Measurements from ENCODE around the gene TM4SF18. TPM values are rescaled to one million over a fixed set of nuclear protein-coding genes. Genes with fewer than 3 reads are reported as not detected.

TM4SF18 gene
- total RNA-seq, 1 donor from 2014 or later, result 0.76 TPM

DNA sequence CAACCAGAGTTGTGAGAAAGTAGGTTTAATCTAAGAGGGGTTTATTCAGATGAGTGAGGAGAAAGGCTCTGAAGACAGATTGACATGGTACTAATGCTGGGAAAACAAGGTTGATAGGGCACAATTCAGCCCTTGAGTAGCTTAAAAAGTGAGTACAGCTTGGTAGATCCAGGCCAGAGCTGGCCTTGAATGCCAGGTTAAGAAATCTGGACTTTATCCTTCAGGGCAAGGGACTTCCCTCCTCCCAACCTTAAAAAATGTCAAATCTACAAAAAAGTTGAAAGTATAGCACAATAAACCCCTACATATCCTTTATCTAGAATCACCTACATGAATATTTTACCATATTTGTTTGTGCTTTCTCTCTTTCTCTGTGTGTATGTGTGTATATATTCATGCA lies 7.9 kb downstream of the TM4SF18 start:
- no peak for ATAC-seq

DNA sequence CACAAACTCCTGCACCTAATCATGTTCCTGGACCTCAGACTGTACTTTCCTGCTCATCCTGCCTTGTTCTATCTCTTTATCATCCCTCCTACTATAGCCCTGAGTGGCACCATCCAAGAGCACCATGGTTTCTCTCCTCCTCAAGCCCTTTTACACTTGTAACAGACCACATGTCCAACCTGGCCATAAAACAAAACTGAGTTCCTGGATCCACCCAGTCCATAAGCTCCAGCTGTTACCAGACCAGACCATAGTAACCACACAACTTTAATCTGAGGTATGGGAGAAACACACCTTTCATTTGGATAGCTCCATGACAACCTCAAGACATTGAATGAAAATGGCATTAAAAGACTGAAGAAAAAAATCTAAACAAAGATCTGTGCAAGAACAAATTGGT lies 9.1 kb downstream of the TM4SF18 start:
- ATAC-seq, result no peak

DNA sequence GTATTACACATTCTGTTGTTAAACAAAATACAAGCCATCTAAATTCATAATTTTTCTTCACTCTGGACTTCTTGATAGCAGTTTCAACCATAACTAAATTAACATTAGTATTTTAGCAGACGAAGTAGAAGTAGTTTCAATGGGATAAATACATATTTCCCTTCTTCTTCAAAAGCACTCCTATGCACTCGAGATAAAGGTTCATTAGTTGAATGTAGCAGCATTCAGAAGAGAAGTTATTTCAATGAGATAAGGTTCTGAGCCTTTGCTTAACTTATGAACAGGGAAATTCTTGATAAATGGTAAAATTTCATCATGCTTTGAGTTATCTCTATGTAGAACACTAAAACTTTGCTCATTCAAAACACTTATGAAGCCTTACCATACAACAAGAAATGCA lies 11.8 kb downstream of the TM4SF18 start:
- ATAC-seq, result no peak

DNA sequence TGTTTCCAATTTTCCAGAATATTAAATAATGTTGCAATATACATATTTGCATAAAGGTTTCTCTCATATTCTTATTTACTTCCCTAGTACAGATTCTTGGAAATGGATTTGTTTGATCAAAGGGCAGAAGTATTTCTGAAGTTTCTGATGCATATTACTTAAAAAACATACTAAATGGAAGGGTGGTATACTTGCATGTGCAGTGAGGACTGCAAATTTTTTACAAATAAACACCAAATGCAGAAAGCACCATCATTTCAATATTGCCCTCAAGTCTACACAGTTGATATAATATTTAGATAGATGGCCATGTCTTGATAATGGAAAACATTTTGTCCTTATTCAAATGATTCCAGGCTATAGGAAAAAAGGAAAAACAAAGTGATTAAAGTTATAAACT lies 12.3 kb downstream of the TM4SF18 start:
- no peak for ATAC-seq

DNA sequence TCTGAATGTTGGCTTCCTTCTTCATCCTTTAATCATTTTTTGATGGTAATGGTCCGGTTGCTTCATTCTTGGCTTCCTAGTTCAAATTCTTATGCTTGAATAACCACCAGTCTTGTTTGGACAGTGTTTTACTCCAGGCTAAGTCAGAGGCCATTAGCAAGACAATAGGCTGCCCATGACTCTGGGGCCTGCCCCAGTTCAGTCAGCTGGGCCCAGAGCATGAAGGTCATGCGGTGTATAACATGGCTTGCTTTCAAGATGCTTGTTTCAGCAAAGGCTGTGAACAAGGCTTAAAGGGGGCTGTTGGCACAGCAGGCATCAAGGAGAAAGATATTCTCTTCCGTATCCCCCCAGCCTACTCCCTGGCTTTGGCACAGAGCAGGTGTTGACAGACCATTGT lies 13.7 kb downstream of the TM4SF18 start:
- ATAC-seq, result peak; percentile 68

DNA sequence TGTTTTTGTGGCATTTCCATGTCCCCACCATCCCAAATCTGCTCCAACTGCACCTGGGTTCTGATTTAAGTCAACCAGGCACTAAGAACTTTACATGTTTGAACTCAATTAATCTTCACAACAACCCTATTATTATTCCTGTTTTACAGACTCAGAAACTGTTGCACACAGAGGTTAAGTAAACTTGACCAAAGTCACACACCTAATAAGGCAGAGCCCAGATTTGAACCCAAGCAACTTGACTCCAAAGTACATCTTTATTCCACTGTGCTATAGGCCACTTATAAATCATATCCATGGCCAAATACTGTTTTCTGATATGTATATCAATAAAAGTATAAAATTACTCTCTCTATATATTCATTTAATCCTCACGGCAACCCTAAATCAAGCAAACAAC lies 16.4 kb downstream of the TM4SF18 start:
- ATAC-seq, result no peak

DNA sequence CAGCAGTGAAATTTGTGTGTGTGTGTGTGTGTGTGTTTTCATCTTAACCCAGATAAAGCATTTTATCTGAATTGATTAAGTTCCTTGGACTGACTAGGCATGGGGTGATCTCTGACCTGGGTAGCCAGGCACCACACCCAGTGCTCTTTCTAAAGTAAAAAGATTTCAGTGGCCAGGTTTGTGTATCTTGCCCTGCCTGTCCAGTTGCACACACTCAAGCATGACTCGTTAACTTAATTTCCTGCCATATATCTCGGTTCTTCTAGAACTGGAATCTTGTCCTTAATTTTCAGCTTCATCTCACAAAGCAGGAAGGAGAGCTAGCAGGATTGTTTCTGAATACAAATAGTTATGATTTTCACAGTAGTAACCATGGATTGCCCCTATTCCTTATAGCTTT lies 17.0 kb downstream of the TM4SF18 start:
- no peak for ATAC-seq

DNA sequence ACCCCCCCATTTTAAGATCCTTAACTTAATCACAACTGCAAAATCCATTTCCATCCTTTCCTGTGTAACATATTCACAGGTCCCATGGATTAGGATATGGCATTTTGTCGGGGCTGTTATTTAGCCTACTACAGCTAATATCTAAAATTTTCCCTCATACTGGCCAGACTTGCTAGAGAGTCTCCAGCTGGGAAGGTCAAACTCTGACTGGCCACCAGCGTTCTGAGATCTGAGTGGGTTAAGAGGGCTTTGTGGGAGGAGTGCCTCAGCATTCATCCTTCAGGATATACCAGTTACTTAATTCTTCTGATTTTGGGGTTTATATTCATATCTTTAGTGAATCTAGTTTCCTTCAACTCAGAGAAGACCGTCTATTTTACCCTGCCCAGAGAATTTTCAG lies 17.7 kb downstream of the TM4SF18 start:
- ATAC-seq, result no peak

DNA sequence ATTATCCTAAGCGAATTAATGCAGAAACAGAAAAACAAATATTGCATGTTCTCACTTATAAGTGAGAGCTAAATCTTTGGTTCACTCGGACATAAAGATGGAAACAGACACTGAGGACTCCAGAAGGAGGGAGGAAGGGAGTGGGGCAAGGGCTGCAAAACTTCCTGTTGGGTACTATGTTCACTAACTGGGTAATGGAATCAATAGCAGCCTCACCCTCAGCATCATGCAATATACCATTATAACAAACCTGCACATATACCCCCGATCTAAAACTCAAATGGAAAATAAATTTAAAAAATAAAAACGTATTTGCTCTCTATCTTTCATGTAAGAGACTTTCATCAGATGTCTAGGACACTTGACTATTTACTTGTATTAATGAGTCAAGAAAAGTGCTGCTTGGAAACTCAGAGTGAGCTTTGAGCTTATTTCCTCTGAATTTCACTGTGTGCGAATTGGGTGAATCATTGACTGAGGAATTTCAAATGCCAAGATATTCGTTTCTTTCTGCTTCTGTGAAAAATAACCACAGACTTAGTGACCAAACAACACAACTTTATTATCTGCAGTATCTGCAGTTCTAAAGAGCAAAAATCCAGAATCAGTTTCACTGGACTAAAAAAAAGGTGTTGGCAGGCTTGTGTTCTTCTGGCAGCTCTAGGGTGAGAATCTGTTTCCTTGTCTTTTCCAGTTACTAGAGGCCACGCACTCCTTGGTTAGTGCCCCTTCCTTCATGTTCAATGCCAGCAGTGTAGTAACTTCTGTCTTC lies 18.4 kb downstream of the TM4SF18 start:
- ATAC-seq, result no peak

DNA sequence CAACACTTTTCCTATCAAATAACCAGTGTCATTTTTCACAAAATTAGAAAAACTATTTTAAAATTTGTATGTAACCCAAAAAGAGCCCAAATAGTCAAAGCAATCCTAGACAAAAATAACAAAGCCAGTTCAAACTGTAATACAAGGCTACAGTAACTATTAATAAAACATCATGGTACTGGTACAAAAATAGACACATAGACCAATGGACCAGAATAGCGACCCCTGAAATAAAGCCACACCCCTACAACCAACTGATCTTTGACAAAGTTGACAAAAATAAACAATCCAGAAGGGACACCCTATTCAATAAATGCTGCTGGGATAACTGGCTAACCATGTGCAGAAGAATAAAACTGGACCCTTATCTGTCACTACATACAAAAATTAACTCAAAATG lies 19.9 kb downstream of the TM4SF18 start:
- no peak for ATAC-seq

DNA sequence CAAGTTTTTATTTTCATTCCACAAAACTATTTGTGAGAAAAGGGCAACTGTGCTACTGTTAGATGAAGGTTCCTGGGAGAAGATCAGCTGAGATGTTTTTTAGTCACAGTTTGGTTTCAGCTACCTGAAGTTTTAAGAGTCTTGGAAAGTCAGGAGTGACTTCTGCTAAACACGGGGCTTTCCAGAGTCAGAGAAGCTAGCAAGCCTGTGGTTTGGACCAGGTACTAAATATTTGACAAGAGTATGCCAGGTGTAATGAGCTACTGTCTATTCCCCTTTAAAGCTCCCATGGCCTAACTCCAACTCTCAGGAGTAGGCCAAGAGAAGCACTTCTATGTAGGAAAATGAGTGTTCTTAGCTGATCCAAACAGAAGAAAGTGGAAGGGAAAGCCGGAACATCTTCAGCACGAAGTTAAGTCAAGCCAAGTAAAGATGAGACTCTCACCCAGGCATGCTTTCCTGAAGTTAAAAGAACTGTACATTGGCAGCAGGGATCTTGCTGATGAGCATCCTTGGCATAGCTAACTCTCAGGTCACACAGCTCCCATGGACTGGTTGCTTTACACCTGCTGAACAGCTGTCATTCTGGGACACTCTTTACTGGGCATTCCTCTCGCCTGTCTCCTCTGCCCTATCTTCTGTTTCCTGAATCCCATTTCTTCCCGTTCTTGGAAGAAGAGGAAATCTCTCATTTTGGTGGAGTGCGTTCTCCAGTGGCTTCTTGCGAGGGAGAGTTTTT lies 22.5 kb downstream of the TM4SF18 start:
- ATAC-seq, result no peak

DNA sequence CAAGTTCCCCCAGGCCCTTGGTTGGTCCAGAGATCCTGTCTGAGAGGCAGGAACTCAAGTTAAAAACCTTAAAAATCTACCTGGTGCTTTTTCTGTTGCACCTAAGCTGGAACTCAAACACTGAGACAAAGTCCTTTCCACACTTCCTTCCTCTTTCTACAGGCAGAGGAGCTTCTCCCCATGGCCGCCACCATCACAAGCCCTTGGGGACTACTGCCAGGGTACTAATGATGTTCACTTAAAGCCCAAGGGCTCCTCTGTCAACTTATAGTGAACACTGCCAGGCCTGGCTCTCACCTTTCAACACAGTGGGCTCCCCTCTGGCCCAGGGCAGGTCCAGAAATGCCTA lies 26.0 kb downstream of the TM4SF18 start:
- ATAC-seq, result no peak

DNA sequence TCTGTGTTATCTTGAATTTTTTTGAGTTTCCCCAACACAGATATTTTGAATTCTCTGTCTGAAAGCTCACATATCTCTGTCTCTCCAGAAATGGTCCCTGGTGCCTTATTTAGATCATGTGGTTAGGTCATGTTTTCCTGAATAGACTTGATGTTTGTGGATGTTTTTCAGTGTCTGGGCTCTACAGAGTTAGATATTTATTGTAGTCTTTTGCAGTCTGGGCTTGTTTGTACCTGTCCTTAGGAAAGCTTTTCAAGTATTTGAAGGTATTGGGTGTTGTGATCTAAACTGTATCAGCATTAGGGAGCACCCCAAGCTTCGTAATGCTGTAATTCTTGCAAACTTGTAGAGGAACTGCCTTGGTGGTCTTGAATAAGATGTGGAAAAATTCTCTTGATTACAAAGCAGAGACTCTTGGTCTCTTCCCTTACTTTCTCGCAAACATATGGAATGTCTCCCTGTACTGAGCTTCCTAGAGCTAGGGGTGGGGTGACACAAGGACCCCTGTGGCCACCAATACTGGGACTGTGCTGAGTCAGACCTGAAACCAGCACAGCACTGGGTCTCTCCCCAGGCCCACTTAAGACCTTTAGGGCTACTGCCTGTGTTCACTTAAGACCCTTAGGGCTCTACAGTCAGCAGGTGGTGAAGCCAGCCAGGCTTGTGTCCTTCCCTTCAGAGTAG lies 26.5 kb downstream of the TM4SF18 start:
- peak; percentile 48 for ATAC-seq

DNA sequence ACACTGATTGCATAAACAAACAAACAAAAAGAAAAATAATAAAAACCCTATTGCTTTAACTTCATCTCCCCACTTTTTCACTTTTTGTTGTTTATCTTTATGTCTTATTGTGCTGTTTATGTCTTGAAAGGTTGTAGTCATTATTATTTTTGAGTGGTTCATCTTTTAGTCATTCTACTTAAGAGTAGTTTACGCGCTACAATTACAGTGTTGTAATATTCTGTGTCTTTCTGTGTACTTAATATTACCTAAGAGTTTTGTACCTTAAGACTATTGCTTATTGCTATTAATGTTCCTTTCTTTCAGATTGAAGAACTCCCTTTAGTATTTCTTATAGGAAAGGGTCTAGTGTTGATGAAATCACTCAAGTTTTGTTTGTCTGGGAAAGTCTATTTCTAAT lies 28.1 kb downstream of the TM4SF18 start:
- ATAC-seq, result no peak

DNA sequence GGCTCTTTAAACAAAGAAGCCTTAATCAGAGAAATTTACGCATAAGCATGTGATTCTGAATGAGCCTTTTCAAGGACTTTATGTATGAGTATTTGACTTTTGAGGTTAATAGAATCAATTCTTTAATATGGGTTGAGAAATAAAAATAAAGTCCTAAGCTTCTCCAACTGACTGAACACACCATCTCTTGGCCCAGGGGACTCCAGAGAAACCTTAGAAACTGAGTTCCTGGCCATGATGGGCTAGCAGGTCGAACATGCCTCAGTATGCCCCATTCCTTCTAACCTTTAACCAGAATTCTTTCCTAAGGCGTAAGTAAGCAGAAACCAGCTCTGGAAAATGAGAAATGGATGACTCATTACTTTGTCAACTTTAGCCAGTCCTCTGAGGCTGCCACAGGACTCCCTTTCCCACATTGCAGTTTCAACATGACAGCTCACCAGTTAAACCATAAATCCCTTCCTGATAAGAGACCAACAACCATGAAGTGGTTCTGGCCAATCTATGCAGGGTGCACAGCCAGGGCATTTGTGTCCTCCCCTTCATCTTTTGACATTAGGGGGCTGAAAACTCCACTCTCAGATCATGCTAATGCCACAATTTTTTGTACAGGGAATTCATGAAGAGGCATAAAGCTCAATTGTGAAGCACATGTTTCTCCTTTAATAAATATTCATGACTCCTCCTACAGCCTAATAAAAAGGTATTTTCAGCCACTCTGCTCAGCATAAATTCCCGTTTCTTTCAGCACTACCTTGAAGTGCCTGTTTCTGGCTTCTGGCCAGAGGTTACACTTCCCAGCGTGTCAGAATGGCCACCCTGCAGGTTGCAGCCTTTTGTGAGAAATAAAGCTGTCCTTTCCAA lies 33.3 kb downstream of the TM4SF18 start:
- ATAC-seq, result peak; percentile 94

DNA sequence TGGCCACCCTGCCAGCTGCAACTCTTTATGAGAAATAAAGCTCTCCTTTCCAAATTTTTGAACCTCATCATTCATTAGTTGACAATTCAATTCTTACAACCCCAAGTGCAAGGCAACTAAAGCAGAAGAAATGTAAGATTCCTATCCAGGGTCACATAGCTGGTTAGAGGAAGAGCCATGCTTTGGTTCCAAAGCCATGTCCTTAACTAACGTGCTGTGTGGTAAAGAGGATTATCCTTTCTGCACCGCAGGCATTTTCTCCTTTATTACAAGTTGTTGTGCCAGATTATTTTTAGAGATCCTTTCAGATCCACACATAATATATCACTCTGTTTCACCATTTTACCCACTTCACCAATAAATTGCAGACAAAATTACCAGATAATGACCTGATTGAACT lies 36.5 kb downstream of the TM4SF18 start:
- no peak for ATAC-seq

DNA sequence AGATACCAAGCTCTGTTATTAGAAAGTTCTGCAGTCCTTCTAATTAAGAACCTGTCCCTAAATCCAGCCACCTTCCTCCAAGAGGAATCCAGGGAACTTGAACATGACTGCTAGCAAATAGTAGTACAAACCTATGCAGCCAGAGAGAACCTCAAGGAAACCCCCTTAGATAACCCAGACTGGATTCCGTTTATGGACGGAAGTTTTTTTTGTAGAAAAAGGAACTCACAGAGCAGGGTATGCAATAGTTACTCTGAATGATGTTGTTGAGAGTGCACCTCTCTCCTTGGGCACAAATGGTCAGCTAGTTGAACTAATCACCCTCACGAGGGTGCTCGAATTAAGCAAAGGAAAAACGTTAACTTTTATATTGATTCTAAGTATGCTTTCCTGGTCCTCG lies 40.8 kb downstream of the TM4SF18 start:
- ATAC-seq, result no peak

DNA sequence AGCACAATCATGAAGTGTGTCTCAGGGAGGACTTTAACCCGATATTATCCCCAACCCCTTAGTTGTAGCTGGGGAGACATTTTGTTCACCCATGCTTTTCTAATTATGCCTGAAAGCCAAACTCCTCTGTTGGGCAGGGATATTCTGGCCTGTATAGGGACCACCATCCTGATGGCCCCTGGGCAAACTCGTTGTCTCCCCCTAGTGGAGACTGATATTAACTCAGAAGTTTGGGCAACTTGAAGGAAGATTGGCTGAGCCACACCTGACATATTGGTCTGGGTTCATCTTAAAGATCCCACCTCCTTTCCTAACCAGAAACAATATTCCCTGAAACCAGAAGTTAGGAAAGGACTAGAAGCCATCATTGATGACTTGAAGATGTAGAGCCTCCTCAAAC lies 42.3 kb downstream of the TM4SF18 start:
- no peak for ATAC-seq

DNA sequence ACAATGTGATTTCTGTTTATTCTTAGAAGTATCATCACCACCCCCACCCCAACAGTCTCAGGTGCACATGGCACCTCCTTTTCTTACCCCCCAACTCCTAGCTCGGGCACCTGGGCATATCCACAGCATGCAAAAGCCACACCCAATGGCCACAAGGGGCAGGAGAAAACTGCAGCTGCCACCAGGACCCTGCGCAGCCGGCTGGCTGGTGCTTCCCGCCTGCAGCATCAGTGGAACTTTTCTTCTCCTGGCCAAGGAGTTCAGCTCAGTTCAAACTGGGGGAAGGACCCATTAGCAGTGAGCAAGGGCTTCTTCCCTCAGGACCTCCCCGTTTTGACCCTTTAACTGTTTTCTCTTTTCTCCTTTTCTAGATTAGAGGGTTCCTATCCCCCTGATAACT lies 44.8 kb downstream of the TM4SF18 start:
- ATAC-seq, result no peak

DNA sequence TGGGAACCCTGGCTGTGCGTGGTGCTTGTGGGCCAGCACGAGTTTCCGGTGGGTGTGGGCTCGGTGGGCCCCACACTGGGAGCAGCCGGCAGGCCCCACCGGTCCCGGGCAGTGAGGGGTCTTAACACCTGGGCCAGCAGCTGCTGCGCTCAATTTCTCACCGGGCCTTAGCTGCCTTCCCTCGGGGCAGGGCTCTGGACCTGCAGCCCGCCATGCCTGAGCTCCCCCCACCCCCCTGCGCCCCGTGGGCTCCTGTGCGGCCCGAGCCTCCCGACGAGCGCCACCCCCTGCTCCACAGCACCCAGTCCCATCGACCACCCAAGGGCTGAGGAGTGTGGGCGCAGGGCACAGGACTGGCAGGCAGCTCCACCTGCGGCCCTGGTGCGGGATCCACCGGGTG lies 49.4 kb downstream of the TM4SF18 start:
- no peak for ATAC-seq

DNA sequence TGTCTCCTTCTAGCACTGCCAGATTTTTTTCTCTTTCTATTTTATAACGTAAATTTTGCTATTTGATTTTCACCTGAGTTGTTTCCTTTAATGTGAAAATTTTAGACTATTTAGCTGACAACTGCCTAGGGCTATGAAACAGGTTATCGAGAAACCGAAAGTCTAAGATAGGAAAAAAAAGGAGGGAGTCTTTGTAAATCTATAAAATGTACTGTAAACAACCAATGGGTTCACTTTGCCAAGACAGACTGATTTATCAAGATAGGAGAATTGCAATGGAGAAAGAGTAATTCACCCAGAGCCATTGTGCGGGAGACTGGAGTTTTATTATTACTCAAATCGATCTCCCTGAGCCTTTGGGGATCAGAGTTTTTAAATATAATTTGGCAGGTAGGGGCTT lies 50.0 kb downstream of the TM4SF18 start:
- no peak for ATAC-seq

DNA sequence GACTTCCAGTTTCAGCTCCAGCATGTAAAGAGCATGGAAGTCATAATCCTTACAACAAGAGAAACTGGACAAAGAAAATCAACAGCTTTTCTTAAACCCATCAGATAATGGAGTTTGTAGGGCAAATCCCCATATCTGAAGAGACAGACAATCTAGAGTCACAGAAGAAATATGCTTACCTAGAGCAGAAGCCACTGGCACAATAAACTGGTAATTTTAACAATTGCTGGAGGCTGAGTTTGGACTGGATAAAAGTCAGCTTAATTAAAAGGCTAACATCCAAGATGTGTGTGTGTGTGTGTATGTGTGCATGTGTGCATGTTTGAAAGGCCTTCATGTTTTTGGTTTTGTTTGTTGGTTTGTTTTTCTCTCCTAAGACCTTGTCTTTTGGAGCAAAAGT lies 50.6 kb downstream of the TM4SF18 start:
- ATAC-seq, result no peak

DNA sequence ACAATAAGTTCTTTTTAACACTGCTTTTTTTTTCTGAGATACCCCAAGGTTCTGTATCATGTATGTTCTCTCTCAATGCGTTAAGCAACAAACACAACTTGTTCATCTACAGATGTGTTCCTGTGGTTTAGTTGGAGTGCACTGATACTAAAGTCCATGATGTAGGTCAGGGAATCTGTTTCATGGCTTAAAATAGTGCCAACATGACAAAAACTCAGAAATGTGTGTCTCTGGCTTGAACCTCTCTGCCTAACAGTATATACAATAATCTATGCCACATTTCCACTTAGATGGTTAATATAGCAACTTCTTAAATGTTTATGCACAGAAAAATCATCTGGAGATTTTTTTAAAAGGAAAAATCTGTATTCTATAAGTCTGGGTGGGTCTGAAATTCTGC lies 51.1 kb downstream of the TM4SF18 start:
- ATAC-seq, result no peak
